ENCODE data around the gene MKI67. TPM values are rescaled to one million over a fixed set of nuclear protein-coding genes. Genes with fewer than 3 reads are reported as not detected.

The MKI67 gene
- total and polyA plus RNA-seq, 9 of the 15 experiments (the other 6 are each of a cell fraction or from before 2014, with no cell fraction given) = 11.8 to 86.5 (median 36.0) TPM

GRCh38 chr10:128062331-128062880 lies 63.8 kb downstream of the MKI67 start (continued):
- TF ChIP-seq ZNF318 (IDR thresholded peaks at IDR 0.05; ENCODE audit: borderline replicate concordance in 1 of 2, low read depth in 1 of 2) (no peak), REST (IDR thresholded peaks at IDR 0.05; ENCODE audit: borderline replicate concordance) (no peak), REST (CRISPR knock-in tag; IDR thresholded peaks at IDR 0.05; ENCODE audit: low read depth) (no peak)

All from K562 (cell line).